OCI-LY1 (cell line): Measurements from ENCODE around the gene AACS.

ENCODE experiments used
- H2AFZ ChIP-seq: fragments of 200-600 bp; sonication (generic), shearing (Covaris generic); 2 replicates; pipeline ENCODE4 v1.6.0; 2014; ENCODE audit warnings: antibody characterized with exemption, mild to moderate bottlenecking, low read length
- H3F3A ChIP-seq: fragments of 200-600 bp; sonication (generic), shearing (Covaris generic); 2 replicates; pipeline ENCODE4 v1.6.0; 2014; ENCODE audit warnings: mild to moderate bottlenecking, antibody characterized with exemption, low read length, moderate library complexity; ENCODE audit not compliant: insufficient read depth
- H3K27ac ChIP-seq: fragments of 200-600 bp; sonication (generic); 2 replicates; pipeline ENCODE4 v1.5.1; 2014; ENCODE audit warnings: low read length, mixed run types, mild to moderate bottlenecking, low read depth; ENCODE audit not compliant: poor library complexity, severe bottlenecking
- H3K27me3 ChIP-seq: fragments of 200-600 bp; sonication (generic); 2 replicates; pipeline ENCODE4 v1.6.0; 2014; ENCODE audit warnings: antibody characterized with exemption, mild to moderate bottlenecking, low read length, moderate library complexity; ENCODE audit not compliant: insufficient read depth
- H3K36me3 ChIP-seq: fragments of 200-600 bp; sonication (generic); 2 replicates; pipeline ENCODE4 v1.6.1; 2014; ENCODE audit warnings: mild to moderate bottlenecking, antibody characterized with exemption, low read length, moderate library complexity, mixed read lengths; ENCODE audit not compliant: insufficient read depth
- H3K4me1 ChIP-seq: fragments of 200-600 bp; sonication (generic); 2 replicates; pipeline ENCODE4 v1.5.1; 2014; ENCODE audit warnings: mild to moderate bottlenecking, low read length, moderate library complexity; ENCODE audit not compliant: insufficient read depth, severe bottlenecking
- H3K4me2 ChIP-seq: fragments of 200-600 bp; sonication (generic), shearing (Covaris generic); 2 replicates; pipeline ENCODE4 v1.6.1; 2014; ENCODE audit warnings: low read length
- H3K4me3 ChIP-seq: fragments of 200-600 bp; sonication (generic); 2 replicates; pipeline ENCODE4 v1.5.1; 2014; ENCODE audit warnings: low read length, low read depth, mild to moderate bottlenecking, mixed read lengths; ENCODE audit not compliant: poor library complexity, severe bottlenecking
- H3K79me2 ChIP-seq: fragments of 200-600 bp; shearing (Covaris generic); 2 replicates; pipeline ENCODE4 v1.6.1; 2016; ENCODE audit warnings: mixed run types, low read length, mixed read lengths; ENCODE audit not compliant: insufficient read depth
- H3K9ac ChIP-seq: fragments of 200-600 bp; sonication (generic), shearing (Covaris generic); 2 replicates; pipeline ENCODE4 v1.6.1; 2014; ENCODE audit warnings: mild to moderate bottlenecking, low read length, mixed read lengths
- H3K9me2 ChIP-seq: fragments of 200-600 bp; sonication (generic), shearing (Covaris generic); 2 replicates; pipeline ENCODE4 v1.6.1; 2014; ENCODE audit warnings: low read depth, mild to moderate bottlenecking, low read length, mixed read lengths
- H3K9me3 ChIP-seq: fragments of 200-600 bp; shearing (Covaris generic); 2 replicates; pipeline ENCODE4 v1.6.1; 2014; ENCODE audit warnings: low read length, mixed read lengths
- H4K20me1 ChIP-seq: fragments of 200-600 bp; sonication (generic), shearing (Covaris generic); 2 replicates; pipeline ENCODE4 v1.6.0; 2016; ENCODE audit warnings: mild to moderate bottlenecking, low read length; ENCODE audit not compliant: insufficient read depth
- EZH2 ChIP-seq: fragments of 200-600 bp; sonication (generic), shearing (Covaris generic); IDR thresholded peaks from 2 replicates; pipeline ENCODE4 v1.8.0; 2017; ENCODE audit warnings: borderline replicate concordance, mixed run types, mild to moderate bottlenecking, antibody characterized with exemption, low read length, moderate library complexity, mixed read lengths
- TF ChIP-seq, protein P1 (sequence below): fragments of 200-600 bp; sonication (generic), shearing (Covaris generic); IDR thresholded peaks from 2 replicates; pipeline ENCODE4 v1.5.1; 2017; ENCODE audit warnings: mild to moderate bottlenecking, antibody characterized with exemption, low read length, moderate library complexity, mixed read lengths

Gene AACS

DNA sequence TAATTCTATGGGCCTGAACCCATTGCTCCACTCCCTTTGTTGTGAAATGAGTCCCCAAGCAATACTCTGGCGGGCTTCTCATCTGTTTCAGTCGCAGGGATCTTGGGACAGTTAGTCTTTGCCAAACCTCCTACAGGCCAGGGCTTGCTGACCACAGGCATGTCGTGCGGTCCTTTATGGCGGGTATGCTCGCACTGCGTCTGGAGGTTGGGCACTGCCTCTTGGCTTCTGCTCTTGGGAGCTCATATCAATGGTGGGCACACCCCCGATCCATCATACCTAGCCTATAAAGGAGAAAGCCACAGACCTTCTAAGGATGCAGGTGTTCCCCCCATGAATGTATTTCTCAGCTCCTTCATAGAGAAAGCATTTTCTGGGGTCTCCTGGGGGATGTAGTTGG lies 99.3 kb downstream of the AACS start:
- no peaks in the 10 kb centered on the region for H3F3A ChIP-seq
- no peak for TF ChIP-seq EZH2
- TF ChIP-seq, protein P1, sequence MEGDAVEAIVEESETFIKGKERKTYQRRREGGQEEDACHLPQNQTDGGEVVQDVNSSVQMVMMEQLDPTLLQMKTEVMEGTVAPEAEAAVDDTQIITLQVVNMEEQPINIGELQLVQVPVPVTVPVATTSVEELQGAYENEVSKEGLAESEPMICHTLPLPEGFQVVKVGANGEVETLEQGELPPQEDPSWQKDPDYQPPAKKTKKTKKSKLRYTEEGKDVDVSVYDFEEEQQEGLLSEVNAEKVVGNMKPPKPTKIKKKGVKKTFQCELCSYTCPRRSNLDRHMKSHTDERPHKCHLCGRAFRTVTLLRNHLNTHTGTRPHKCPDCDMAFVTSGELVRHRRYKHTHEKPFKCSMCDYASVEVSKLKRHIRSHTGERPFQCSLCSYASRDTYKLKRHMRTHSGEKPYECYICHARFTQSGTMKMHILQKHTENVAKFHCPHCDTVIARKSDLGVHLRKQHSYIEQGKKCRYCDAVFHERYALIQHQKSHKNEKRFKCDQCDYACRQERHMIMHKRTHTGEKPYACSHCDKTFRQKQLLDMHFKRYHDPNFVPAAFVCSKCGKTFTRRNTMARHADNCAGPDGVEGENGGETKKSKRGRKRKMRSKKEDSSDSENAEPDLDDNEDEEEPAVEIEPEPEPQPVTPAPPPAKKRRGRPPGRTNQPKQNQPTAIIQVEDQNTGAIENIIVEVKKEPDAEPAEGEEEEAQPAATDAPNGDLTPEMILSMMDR, result no peak
- no peak overlapping the region for H3K27ac ChIP-seq
- H3K4me1 ChIP-seq, result peaks cover 11% of the 10 kb centered on the region
- no peak overlapping the region for H3K4me3 ChIP-seq
- H2AFZ ChIP-seq, result no peak overlapping the region
- H3K27me3 ChIP-seq, result peaks cover 3% of the 10 kb centered on the region
- no peak overlapping the region for H3K9ac ChIP-seq
- no peaks in the 10 kb centered on the region for H3K9me3 ChIP-seq
- H3K79me2 ChIP-seq, result no peaks in the 10 kb centered on the region
- H3K9me2 ChIP-seq, result no peaks in the 10 kb centered on the region
- no peak overlapping the region for H3K4me2 ChIP-seq
- H4K20me1 ChIP-seq, result no peaks in the 10 kb centered on the region
- H3K36me3 ChIP-seq, result no peaks in the 10 kb centered on the region

DNA sequence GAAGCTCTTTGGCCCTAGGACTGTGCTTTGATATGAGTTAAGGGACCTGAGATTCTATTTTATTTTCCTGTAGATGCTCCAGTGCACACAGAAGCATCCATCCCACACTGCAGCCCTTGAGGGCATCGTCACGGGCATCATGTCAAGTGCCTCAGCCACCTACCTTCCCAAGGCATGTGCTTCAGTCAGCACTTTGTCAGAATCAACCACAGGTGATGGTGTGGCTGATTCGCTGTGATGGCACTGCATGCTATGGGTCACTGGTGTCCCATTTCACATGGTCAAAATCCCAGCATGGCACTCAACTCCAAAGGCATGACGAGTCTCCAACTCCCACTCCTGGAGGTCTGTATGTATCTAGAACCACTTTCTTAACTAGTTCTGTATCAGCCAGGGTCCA lies 100.8 kb downstream of the AACS start:
- Histone ChIP-seq H3F3A (no peaks in the 10 kb centered on the region), H3K4me3 (no peak overlapping the region), H3K4me2 (no peak overlapping the region), H3K79me2 (no peaks in the 10 kb centered on the region), H3K36me3 (no peaks in the 10 kb centered on the region), H3K9me3 (no peaks in the 10 kb centered on the region), H3K4me1 (peaks cover 9% of the 10 kb centered on the region), H3K27me3 (peaks cover 10% of the 10 kb centered on the region), H3K9me2 (no peaks in the 10 kb centered on the region), H3K27ac (no peak overlapping the region), H4K20me1 (no peaks in the 10 kb centered on the region), H2AFZ (no peak overlapping the region), H3K9ac (no peak overlapping the region)
- TF ChIP-seq, protein P1, result no peak
- no peak for TF ChIP-seq EZH2

DNA sequence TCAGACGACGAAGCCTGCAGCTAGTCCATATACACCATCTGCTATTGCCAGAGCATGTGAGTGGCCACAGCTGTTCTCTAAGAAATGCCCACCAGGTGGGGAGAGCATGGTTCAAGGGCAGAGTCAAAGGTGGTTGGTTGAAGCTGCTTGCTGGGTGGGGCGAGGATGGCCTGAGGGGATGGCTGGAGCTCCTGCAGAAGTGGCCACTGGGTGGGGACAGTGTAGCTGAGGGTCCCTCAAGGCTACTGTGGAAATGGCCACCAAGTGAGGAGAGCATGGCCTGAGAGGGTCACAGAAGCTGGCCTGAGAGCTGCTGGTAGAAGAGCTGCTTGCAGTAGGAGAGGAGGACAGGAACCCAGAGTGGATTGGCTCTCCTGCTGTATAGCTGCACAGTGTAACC lies 102.4 kb downstream of the AACS start:
- H3K27ac ChIP-seq, result no peak overlapping the region
- no peaks in the 10 kb centered on the region for H3K9me2 ChIP-seq
- H3K4me2 ChIP-seq, result no peak overlapping the region
- no peak overlapping the region for H2AFZ ChIP-seq
- no peaks in the 10 kb centered on the region for H3F3A ChIP-seq
- no peak overlapping the region for H3K9ac ChIP-seq
- H4K20me1 ChIP-seq, result no peaks in the 10 kb centered on the region
- no peak overlapping the region for H3K4me3 ChIP-seq
- no peaks in the 10 kb centered on the region for H3K79me2 ChIP-seq
- no peak for TF ChIP-seq EZH2
- TF ChIP-seq, protein P1, result no peak
- no peaks in the 10 kb centered on the region for H3K36me3 ChIP-seq
- H3K27me3 ChIP-seq, result peaks cover 10% of the 10 kb centered on the region
- H3K9me3 ChIP-seq, result no peaks in the 10 kb centered on the region
- no peaks in the 10 kb centered on the region for H3K4me1 ChIP-seq
